Thyroid gland (tissue), 4 donors: ENCODE data around the gene HSP90AA1.

Source experiments
- POLR2A ChIP-seq, 2 donors: fragments of 450-650 bp; IDR thresholded peaks; one replicate each; pipeline ENCODE4 v1.6.1; 2017; ENCODE audit warnings: antibody characterized with exemption in 2 of 2, mild to moderate bottlenecking in 2 of 2, moderate library complexity in 1 of 2
- TF ChIP-seq, protein P1 (sequence below), 6 experiments: fragments of 200-600 bp in 3 of 6; fragments of 450-650 bp in 3 of 6; sonication (generic) in 3 of 6; IDR thresholded peaks; one replicate each; pipeline ENCODE4 v1.5.1; 2016 to 2019; ENCODE audit warnings: antibody characterized with exemption in 6 of 6, mild to moderate bottlenecking in 2 of 6, inconsistent platforms in 1 of 6, moderate library complexity in 1 of 6

- TF ChIP-seq, protein P1, sequence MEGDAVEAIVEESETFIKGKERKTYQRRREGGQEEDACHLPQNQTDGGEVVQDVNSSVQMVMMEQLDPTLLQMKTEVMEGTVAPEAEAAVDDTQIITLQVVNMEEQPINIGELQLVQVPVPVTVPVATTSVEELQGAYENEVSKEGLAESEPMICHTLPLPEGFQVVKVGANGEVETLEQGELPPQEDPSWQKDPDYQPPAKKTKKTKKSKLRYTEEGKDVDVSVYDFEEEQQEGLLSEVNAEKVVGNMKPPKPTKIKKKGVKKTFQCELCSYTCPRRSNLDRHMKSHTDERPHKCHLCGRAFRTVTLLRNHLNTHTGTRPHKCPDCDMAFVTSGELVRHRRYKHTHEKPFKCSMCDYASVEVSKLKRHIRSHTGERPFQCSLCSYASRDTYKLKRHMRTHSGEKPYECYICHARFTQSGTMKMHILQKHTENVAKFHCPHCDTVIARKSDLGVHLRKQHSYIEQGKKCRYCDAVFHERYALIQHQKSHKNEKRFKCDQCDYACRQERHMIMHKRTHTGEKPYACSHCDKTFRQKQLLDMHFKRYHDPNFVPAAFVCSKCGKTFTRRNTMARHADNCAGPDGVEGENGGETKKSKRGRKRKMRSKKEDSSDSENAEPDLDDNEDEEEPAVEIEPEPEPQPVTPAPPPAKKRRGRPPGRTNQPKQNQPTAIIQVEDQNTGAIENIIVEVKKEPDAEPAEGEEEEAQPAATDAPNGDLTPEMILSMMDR (IDR thresholded peaks at IDR 0.05) = no peak
- no peak for TF ChIP-seq POLR2A (IDR thresholded peaks at IDR 0.05)
Measured at GRCh38 chr14:102050625-102051024, 36.2 kb downstream of the HSP90AA1 start.
